Measurements from ENCODE around the gene DYNLT4. TPM values are rescaled to one million over a fixed set of nuclear protein-coding genes. Genes with fewer than 3 reads are reported as not detected.

The DYNLT4 gene
- total and polyA plus RNA-seq, 2 experiments from 2014 or later, result 0.30 to 2.2 TPM

GRCh38 chr1:44829506-44830384 lies 22.6 kb upstream of the DYNLT4 start:
- WGBS (ENCODE audit: low lambda C conversion rate, missing lambda C conversion rate), result 91% methylated on average over 12 of the region's 12 CpGs
- TF ChIP-seq, protein P1, sequence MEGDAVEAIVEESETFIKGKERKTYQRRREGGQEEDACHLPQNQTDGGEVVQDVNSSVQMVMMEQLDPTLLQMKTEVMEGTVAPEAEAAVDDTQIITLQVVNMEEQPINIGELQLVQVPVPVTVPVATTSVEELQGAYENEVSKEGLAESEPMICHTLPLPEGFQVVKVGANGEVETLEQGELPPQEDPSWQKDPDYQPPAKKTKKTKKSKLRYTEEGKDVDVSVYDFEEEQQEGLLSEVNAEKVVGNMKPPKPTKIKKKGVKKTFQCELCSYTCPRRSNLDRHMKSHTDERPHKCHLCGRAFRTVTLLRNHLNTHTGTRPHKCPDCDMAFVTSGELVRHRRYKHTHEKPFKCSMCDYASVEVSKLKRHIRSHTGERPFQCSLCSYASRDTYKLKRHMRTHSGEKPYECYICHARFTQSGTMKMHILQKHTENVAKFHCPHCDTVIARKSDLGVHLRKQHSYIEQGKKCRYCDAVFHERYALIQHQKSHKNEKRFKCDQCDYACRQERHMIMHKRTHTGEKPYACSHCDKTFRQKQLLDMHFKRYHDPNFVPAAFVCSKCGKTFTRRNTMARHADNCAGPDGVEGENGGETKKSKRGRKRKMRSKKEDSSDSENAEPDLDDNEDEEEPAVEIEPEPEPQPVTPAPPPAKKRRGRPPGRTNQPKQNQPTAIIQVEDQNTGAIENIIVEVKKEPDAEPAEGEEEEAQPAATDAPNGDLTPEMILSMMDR (IDR thresholded peaks at IDR 0.05; ENCODE audit: poor library complexity), result no peak
- TF ChIP-seq EZH2 (IDR thresholded peaks at IDR 0.05; ENCODE audit: borderline replicate concordance) (no peak), EZH2phosphoT487 (IDR thresholded peaks at IDR 0.05; ENCODE audit: low read depth, severe bottlenecking, unreplicated experiment) (no peak)

DNA sequence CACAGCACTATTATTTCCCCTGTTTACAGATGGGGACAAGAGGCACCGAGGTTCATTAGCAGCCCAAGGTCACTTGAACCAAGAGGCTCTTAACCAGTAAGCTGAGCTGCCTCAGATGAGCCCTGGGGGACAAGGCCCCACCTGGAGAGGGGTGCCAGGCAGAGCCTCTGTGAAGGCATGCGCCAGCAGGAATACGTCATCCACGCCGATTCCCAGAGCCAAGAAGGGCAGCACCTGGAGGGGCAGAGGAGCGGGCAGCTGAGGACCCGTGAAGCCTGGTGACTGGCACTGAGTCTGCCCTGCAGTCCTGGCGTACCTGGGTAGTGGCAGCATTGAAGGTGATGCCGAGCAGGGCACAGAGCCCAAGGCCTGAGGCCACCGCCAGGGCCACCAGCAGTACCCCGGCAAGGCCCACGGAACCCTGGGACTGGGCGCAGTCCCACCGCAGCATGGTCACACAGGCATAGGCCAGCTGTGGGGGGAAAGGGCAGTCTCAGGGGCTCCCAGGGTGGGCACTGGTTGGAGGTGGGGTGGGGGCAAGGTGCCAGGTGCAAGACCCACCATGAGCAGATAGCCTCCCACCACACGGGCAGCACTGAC lies 21.8 kb upstream of the DYNLT4 start:
- 96% methylated on average over 15 of the region's 15 CpGs for WGBS (ENCODE audit: low lambda C conversion rate, missing lambda C conversion rate)
- Histone ChIP-seq H3K27me3 (no peaks in the 10 kb centered on the region), H3K9me2 (replicated peaks; ENCODE audit: insufficient read depth) (no peaks in the 10 kb centered on the region), H3K4me1 (ENCODE audit: insufficient read depth) (no peaks in the 10 kb centered on the region), H3K79me2 (no peaks in the 10 kb centered on the region), H3K36me3 (replicated peaks; ENCODE audit: insufficient read depth, low read depth) (no peaks in the 10 kb centered on the region), H3K9me3 (ENCODE audit: low read depth) (no peaks in the 10 kb centered on the region), H4K20me1 (ENCODE audit: insufficient read depth, poor library complexity, severe bottlenecking) (no peaks in the 10 kb centered on the region), H2AFZ (no peak overlapping the region), H3K4me2 (no peak overlapping the region), H3K27ac (no peak overlapping the region), H3K4me3 (no peak overlapping the region)
- no peak for TF ChIP-seq EZH2phosphoT487 (IDR thresholded peaks at IDR 0.05; ENCODE audit: low read depth, severe bottlenecking, unreplicated experiment)
- TF ChIP-seq, protein P1 (IDR thresholded peaks at IDR 0.05; ENCODE audit: poor library complexity), result no peak
- no peak for TF ChIP-seq EZH2 (IDR thresholded peaks at IDR 0.05; ENCODE audit: borderline replicate concordance)
- DNase-seq (ENCODE audit: low spot score), result no peak

More at GRCh38 chr1:44829506-44830384, 22.6 kb upstream of the DYNLT4 start:
- Histone ChIP-seq H3K4me1 (ENCODE audit: insufficient read depth) (no peaks in the 10 kb centered on the region), H3K79me2 (no peaks in the 10 kb centered on the region), H3K9me3 (ENCODE audit: low read depth) (no peaks in the 10 kb centered on the region), H3K36me3 (replicated peaks; ENCODE audit: insufficient read depth, low read depth) (no peaks in the 10 kb centered on the region), H3K27me3 (no peaks in the 10 kb centered on the region), H3K9me2 (replicated peaks; ENCODE audit: insufficient read depth) (no peaks in the 10 kb centered on the region), H3K27ac (no peak overlapping the region), H3K4me2 (no peak overlapping the region), H3K4me3 (no peak overlapping the region), H2AFZ (no peak overlapping the region), H4K20me1 (ENCODE audit: insufficient read depth, poor library complexity, severe bottlenecking) (no peaks in the 10 kb centered on the region)
- no peak for DNase-seq (ENCODE audit: low spot score)

GRCh38 chr1:44828003-44828651 lies 21.0 kb upstream of the DYNLT4 start:
- Histone ChIP-seq H3K9me2 (replicated peaks; ENCODE audit: insufficient read depth) (no peaks in the 10 kb centered on the region), H2AFZ (no peak overlapping the region), H3K79me2 (no peaks in the 10 kb centered on the region), H3K4me3 (no peak overlapping the region), H3K27me3 (no peaks in the 10 kb centered on the region), H3K9me3 (ENCODE audit: low read depth) (no peaks in the 10 kb centered on the region), H3K4me2 (no peak overlapping the region), H3K27ac (no peak overlapping the region), H4K20me1 (ENCODE audit: insufficient read depth, poor library complexity, severe bottlenecking) (no peaks in the 10 kb centered on the region), H3K36me3 (replicated peaks; ENCODE audit: insufficient read depth, low read depth) (no peaks in the 10 kb centered on the region), H3K4me1 (ENCODE audit: insufficient read depth) (no peaks in the 10 kb centered on the region)
- 99% methylated on average over 21 of the region's 21 CpGs for WGBS (ENCODE audit: low lambda C conversion rate, missing lambda C conversion rate)
- no peak for DNase-seq (ENCODE audit: low spot score)
- TF ChIP-seq EZH2 (IDR thresholded peaks at IDR 0.05; ENCODE audit: borderline replicate concordance) (no peak), EZH2phosphoT487 (IDR thresholded peaks at IDR 0.05; ENCODE audit: low read depth, severe bottlenecking, unreplicated experiment) (no peak)
- TF ChIP-seq, protein P1 (IDR thresholded peaks at IDR 0.05; ENCODE audit: poor library complexity), result no peak
